HEK293 (cell line): ENCODE measurements around the gene ABCG1.

Source experiments
- ATF2 ChIP-seq: fragments of 450-650 bp; formaldehyde crosslinking; IDR thresholded peaks from 2 replicates; pipeline ENCODE4 v1.5.1; 2016; ENCODE audit warnings: missing biosample characterization, missing genetic modification characterization, low read depth
- CTCF ChIP-seq: fragments of 450-650 bp; formaldehyde crosslinking; IDR thresholded peaks from 2 replicates; pipeline ENCODE4 v1.5.1; 2016; ENCODE audit warnings: missing biosample characterization, missing genetic modification characterization
- GLI4 ChIP-seq: fragments of 450-650 bp; formaldehyde crosslinking; IDR thresholded peaks from 2 replicates; pipeline ENCODE4 v1.5.1; 2016; ENCODE audit warnings: missing biosample characterization, missing genetic modification characterization
- KLF16 ChIP-seq: fragments of 450-650 bp; formaldehyde crosslinking; IDR thresholded peaks from 2 replicates; pipeline ENCODE4 v1.5.1; 2017; ENCODE audit warnings: missing biosample characterization, missing genetic modification characterization
- REST ChIP-seq: fragments of 450-650 bp; formaldehyde crosslinking; IDR thresholded peaks from 2 replicates; pipeline ENCODE4 v1.5.1; 2016; ENCODE audit warnings: missing biosample characterization, missing genetic modification characterization
- ZBTB8A ChIP-seq: fragments of 450-650 bp; formaldehyde crosslinking; IDR thresholded peaks from 2 replicates; pipeline ENCODE4 v1.5.1; 2016; ENCODE audit warnings: missing biosample characterization, missing genetic modification characterization
- ZNF121 ChIP-seq: fragments of 450-650 bp; formaldehyde crosslinking; IDR thresholded peaks from 2 replicates; pipeline ENCODE4 v1.5.1; 2016; ENCODE audit warnings: missing biosample characterization, missing genetic modification characterization
- ZNF350 ChIP-seq: fragments of 450-650 bp; formaldehyde crosslinking; IDR thresholded peaks from 2 replicates; pipeline ENCODE4 v1.5.0; 2017; ENCODE audit warnings: missing biosample characterization, mild to moderate bottlenecking, missing genetic modification characterization
- ZNF561 ChIP-seq: fragments of 450-650 bp; IDR thresholded peaks from 2 replicates; pipeline ENCODE4 v1.5.1; 2018; ENCODE audit warnings: missing biosample characterization, missing genetic modification characterization, borderline replicate concordance
- ZNF610 ChIP-seq: fragments of 450-650 bp; formaldehyde crosslinking; IDR thresholded peaks from 2 replicates; pipeline ENCODE4 v1.5.1; 2016; ENCODE audit warnings: missing biosample characterization, missing genetic modification characterization, borderline replicate concordance
- ZNF843 ChIP-seq: fragments of 450-650 bp; formaldehyde crosslinking; IDR thresholded peaks from 2 replicates; pipeline ENCODE4 v1.5.1; 2016; ENCODE audit warnings: missing biosample characterization, missing genetic modification characterization
- ZSCAN18 ChIP-seq: fragments of 450-650 bp; formaldehyde crosslinking; IDR thresholded peaks from 2 replicates; pipeline ENCODE4 v1.5.1; 2016; ENCODE audit warnings: missing biosample characterization, missing genetic modification characterization

- no peak for TF ChIP-seq CTCF (tag by site-specific recombination)
- no peak for TF ChIP-seq ZNF121
- no peak for TF ChIP-seq ZNF561 (tag by site-specific recombination)
- TF ChIP-seq REST (tag by site-specific recombination): no peak
- no peak for TF ChIP-seq ZNF610 (tag by site-specific recombination)
- no peak for TF ChIP-seq KLF16 (tag by site-specific recombination)
- TF ChIP-seq GLI4 (tag by site-specific recombination): no peak
- no peak for TF ChIP-seq ZNF843 (tag by site-specific recombination)
- no peak for TF ChIP-seq ZBTB8A (tag by site-specific recombination)
- TF ChIP-seq ZNF350 (tag by site-specific recombination): no peak
- TF ChIP-seq ATF2 (tag by site-specific recombination): no peak
- TF ChIP-seq ZSCAN18 (tag by site-specific recombination): no peak
Measured at GRCh38 chr21:42290505-42290904, 71.6 kb downstream of the ABCG1 start.
